ENCODE data around the gene SMURF1.

Gene SMURF1

DNA sequence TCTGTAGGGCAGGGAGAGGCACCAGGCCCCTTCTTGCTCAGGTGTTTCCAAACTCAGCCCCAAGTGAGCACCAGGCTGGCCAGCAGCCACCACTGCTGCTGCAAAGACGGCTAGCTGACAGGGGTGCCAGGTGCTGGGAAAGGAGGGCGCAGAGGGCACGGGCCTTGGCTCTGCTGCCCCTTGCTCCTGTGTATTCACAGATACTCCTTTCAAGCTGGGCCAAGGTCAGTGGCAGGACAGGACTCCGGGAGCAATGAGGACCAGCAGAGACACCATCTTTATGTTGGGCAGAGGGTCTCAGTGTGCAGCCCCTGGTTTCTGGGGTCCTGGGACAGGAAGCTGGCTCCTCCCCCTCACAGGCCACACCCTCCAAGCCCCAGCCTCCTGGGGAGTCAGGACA is 110.1 kb downstream of the SMURF1 start:
- TF ChIP-seq, protein P1, sequence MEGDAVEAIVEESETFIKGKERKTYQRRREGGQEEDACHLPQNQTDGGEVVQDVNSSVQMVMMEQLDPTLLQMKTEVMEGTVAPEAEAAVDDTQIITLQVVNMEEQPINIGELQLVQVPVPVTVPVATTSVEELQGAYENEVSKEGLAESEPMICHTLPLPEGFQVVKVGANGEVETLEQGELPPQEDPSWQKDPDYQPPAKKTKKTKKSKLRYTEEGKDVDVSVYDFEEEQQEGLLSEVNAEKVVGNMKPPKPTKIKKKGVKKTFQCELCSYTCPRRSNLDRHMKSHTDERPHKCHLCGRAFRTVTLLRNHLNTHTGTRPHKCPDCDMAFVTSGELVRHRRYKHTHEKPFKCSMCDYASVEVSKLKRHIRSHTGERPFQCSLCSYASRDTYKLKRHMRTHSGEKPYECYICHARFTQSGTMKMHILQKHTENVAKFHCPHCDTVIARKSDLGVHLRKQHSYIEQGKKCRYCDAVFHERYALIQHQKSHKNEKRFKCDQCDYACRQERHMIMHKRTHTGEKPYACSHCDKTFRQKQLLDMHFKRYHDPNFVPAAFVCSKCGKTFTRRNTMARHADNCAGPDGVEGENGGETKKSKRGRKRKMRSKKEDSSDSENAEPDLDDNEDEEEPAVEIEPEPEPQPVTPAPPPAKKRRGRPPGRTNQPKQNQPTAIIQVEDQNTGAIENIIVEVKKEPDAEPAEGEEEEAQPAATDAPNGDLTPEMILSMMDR (IDR thresholded peaks at IDR 0.05; ENCODE audit: low read depth, low read length): no peak
- no peak for DNase-seq (ENCODE audit: extremely low read depth, low read depth)

DNA sequence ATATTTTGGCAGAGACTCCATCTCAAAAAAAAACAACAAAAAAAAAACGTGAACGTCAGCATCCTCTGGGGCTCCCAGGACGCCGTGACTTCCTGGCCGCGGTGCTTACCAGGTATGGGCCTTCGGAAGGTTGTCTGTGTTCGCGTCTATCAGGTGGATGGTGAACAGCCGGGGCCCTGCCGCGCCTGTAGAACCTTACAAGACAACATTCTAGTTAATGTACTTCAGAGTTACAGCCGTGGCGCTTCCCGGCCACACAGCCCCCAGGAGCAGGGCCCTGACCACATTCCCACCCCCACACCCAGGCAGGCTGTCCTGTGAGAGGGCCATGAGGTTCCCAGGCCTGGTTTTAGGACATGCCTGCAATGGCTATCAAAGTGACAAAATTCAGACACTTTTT is 111.0 kb downstream of the SMURF1 start:
- TF ChIP-seq, protein P1 (IDR thresholded peaks at IDR 0.05; ENCODE audit: low read depth, low read length): no peak

DNA sequence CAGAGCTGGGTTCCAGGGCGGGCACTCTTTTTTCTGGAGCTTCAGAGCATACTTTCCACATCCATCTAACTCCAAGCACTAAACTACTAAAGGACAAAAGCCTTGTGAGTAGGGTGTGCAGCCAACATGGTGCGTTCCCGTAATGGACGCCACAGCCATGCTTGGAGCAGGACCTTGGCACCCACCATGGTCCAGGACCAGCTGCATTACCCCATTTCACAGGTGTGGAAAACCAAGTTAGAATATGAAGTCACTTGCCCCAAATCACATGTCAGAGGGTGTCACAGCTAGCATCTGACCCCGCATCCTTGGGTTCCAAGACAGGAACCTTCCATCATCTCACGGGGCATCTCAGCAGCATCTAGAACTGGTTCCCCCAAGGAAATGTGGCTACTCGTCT is 112.4 kb downstream of the SMURF1 start:
- DNase-seq (ENCODE audit: extremely low read depth, low read depth): no peak
- TF ChIP-seq, protein P1 (IDR thresholded peaks at IDR 0.05; ENCODE audit: low read depth, low read length): no peak

More for the DNA sequence above, 111.0 kb downstream of the SMURF1 start:
- DNase-seq (ENCODE audit: extremely low read depth, low read depth): no peak

DNA sequence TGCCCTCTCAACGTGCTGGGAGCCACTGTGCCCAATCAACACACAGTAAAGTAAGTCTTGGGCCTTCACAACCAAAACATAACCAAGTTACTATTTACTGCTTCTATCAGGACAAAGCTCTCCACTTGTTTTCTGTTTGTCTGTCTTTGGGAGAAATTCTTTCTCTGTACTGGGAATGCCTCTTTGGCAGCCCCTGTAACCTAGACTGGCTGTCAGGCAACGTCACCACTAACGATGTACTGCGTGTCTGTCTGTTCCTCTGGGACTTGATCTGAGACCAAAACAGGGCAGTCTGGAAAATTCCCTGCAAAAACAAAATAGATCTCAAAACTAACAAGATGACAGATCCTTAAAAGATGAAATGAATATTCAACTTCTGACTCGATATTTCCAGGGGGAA is 113.0 kb downstream of the SMURF1 start:
- TF ChIP-seq, protein P1 (IDR thresholded peaks at IDR 0.05; ENCODE audit: low read depth, low read length): no peak
- no peak for DNase-seq (ENCODE audit: extremely low read depth, low read depth)

DNA sequence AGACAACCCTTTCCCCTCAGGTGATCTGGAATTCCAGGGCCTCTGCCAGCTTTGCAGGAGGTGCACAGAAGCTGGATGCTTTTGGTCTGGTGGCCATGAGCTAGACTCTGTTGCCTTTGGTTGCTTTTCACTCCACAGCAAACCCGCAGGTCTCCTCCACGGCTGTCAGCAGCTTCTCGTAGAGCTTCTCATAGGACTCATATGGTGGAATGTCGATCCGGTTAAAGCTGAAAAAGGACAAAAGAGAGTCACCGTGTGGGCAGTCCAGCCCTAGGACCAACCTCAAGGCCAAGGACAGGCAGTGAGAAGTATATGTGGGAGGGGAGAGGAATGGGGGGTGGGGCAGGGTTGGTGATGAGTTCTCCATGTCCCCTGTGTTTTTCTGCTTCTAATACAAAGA is 113.5 kb downstream of the SMURF1 start:
- TF ChIP-seq, protein P1 (IDR thresholded peaks at IDR 0.05; ENCODE audit: low read depth, low read length): no peak
- no peak for DNase-seq (ENCODE audit: extremely low read depth, low read depth)

DNA sequence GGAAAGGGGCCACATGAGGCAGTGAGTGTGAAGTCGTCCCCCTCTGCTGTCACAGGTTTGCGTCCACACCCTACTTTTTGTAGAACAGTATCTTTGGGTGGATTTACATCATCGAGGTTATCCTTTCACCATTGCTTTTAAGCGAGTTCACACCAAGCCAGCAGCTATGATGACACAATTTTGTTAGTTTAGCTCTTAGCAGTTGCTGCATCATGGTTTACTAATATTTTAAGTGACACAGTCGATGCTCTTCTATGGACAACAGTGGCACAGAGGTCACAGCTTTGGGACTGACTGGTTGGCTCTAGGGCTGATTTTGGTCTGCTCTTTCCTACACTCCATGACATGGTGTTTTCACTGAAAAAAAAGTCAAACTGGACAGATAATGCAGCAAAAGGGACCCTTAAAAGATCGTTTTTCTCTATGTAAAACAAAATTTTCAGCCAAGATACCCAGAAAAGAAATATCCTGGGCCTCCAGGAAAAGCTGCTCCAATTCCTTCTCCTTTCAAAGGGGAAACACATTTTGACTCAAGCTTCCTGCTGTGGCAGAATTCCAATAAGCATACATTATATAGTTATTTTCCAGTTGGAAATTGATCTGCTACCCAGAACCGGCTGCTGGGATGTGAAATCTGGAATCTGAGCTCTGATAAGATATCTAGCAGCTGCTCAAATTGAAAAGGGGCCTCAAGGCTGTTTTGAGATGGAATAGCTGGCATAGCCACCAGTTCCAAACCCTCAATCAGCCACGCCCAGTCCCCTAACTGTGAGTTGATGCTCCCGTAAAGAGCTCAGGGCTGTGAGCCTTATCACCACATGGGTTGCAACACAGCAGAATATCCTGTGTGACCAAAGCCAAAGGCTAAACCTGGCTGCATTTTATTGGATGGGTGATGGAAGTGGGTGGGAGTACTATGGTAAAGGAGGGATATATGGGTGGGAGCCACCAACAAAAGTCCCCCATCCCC is 114.2 kb downstream of the SMURF1 start:
- TF ChIP-seq, protein P1 (IDR thresholded peaks at IDR 0.05; ENCODE audit: low read depth, low read length): no peak

DNA sequence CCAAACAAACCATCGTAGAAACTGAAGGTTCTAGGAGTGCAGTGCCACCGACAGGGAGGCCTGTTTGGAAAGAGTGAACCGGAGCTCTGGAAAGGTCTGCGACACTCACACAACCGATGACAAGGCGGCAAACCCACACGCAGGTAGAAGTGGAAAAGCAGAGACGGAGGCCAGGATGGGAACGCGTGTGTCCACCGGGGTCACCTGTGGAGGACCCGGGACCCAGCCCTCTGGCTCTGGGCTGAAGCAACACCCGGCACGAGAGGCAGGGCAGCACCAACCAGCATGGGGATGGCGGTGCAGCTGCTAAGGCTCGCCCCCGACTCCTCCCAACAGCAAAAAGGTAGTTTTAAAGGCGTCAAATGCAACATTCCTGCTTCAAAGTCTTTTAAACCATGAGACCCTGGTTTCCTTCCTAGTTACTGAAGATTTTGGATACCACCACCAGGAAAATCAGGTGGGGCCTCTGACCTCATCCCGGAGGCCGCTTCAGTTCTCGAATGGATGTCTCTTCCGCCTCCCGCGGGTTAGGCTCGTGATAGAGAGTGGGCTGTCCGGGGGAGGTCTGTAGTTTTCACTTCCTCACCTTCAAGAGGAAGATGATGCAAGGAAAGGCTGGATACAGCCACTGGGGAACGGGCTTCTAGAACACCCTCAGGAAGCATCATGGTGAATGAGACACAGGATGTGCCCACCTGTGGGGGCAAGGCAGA is 115.5 kb downstream of the SMURF1 start:
- no peak for DNase-seq (ENCODE audit: extremely low read depth, low read depth)
- TF ChIP-seq, protein P1 (IDR thresholded peaks at IDR 0.05; ENCODE audit: low read depth, low read length): no peak

More for the DNA sequence above, 114.2 kb downstream of the SMURF1 start:
- no peak for DNase-seq (ENCODE audit: extremely low read depth, low read depth)
